ENCODE results near the gene JARID2.

- no peak for TF ChIP-seq CTCF (tag by site-specific recombination; IDR thresholded peaks at IDR 0.05)
- TF ChIP-seq YY1 (tag by site-specific recombination; IDR thresholded peaks at IDR 0.05): no peak
These were observed 86.6 kb downstream of the JARID2 start for GRCh38 chr6:15332446-15332845.
